ENCODE results near the gene PCARE.

The PCARE gene

DNA sequence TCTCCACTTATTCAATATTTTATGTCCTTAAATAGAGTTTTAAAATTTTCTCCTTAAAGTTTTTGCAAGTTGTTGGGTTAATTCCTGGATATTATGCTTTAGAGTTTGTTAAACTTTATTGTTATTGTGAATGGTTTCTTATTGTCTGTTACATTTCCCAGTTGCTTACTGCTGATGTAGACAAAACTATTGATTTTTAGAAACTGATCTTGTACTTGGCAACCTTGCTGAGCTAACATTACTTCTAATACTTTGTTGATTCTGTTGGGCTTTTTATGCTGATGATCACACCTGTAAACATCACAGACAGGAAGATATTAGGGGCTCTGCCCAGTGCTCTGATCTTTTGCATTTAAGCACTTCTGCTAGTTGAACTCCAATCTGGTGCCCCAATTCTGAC is 38.1 kb upstream of the PCARE start:
- no peak overlapping the region for H3K4me3 ChIP-seq (ENCODE audit: low read depth, low read length)
- ChIA-PET POLR2A (no interaction called here), CTCF (interaction anchor here (0.6 kb wide), 1 partner anchor 153 kb away, joined by 3 read pairs; no protein-coding TSS in a partner anchor)
- H3K4me1 ChIP-seq (ENCODE audit: control insufficient read depth, insufficient read depth, low read length) = peaks cover 9% of the 10 kb centered on the region
- H3K9me3 ChIP-seq (ENCODE audit: control insufficient read depth, insufficient read depth, low read depth, low read length) = no peaks in the 10 kb centered on the region
- H3K27ac ChIP-seq (ENCODE audit: extremely low read depth, low read depth, low read length) = no peak overlapping the region
- H3K36me3 ChIP-seq (ENCODE audit: control insufficient read depth in 2 of 2, insufficient read depth in 1 of 2, low read length in 2 of 2) = no peaks in the 10 kb centered on the region
- TF ChIP-seq, protein P1, sequence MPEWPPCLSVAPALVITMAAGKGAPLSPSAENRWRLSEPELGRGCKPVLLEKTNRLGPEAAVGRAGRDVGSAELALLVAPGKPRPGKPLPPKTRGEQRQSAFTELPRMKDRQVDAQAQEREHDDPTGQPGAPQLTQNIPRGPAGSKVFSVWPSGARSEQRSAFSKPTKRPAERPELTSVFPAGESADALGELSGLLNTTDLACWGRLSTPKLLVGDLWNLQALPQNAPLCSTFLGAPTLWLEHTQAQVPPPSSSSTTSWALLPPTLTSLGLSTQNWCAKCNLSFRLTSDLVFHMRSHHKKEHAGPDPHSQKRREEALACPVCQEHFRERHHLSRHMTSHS (tag by site-specific recombination; IDR thresholded peaks at IDR 0.05) = no peak
- no peak for TF ChIP-seq TRIM28 (IDR thresholded peaks at IDR 0.05; ENCODE audit: borderline replicate concordance, low read length)
- no peak for TF ChIP-seq ZNF354C (tag by site-specific recombination; IDR thresholded peaks at IDR 0.05; ENCODE audit: borderline replicate concordance, low read depth)
- no peak for TF ChIP-seq PRDM1 (tag by site-specific recombination; IDR thresholded peaks at IDR 0.05)
- no peak for TF ChIP-seq ZNF140 (tag by site-specific recombination; IDR thresholded peaks at IDR 0.05)
- no peak for TF ChIP-seq ZBTB7A (tag by site-specific recombination; IDR thresholded peaks at IDR 0.05; ENCODE audit: low read depth)
- no peak for TF ChIP-seq ZNF404 (tag by site-specific recombination; IDR thresholded peaks at IDR 0.05)
- TF ChIP-seq ZNF600 (tag by site-specific recombination; IDR thresholded peaks at IDR 0.05) = no peak
- TF ChIP-seq SALL2 (tag by site-specific recombination; IDR thresholded peaks at IDR 0.05; ENCODE audit: borderline replicate concordance) = no peak
- no peak for TF ChIP-seq ZNF19 (tag by site-specific recombination; IDR thresholded peaks at IDR 0.05; ENCODE audit: low read depth)
- no peak for TF ChIP-seq ZNF558 (tag by site-specific recombination; IDR thresholded peaks at IDR 0.05)
- no peak for TF ChIP-seq EGR2 (tag by site-specific recombination; IDR thresholded peaks at IDR 0.05; ENCODE audit: low read depth)
- no peak for TF ChIP-seq ZNF624 (tag by site-specific recombination; IDR thresholded peaks at IDR 0.05)
- TF ChIP-seq ZNF133 (tag by site-specific recombination; IDR thresholded peaks at IDR 0.05) = no peak
- TF ChIP-seq ZFP41 (tag by site-specific recombination; IDR thresholded peaks at IDR 0.05; ENCODE audit: borderline replicate concordance) = no peak
- no peak for TF ChIP-seq ZNF274 (IDR thresholded peaks at IDR 0.05; ENCODE audit: low read length)
- no peak for TF ChIP-seq ZNF274 (tag by site-specific recombination; IDR thresholded peaks at IDR 0.05; ENCODE audit: borderline replicate concordance)

DNA sequence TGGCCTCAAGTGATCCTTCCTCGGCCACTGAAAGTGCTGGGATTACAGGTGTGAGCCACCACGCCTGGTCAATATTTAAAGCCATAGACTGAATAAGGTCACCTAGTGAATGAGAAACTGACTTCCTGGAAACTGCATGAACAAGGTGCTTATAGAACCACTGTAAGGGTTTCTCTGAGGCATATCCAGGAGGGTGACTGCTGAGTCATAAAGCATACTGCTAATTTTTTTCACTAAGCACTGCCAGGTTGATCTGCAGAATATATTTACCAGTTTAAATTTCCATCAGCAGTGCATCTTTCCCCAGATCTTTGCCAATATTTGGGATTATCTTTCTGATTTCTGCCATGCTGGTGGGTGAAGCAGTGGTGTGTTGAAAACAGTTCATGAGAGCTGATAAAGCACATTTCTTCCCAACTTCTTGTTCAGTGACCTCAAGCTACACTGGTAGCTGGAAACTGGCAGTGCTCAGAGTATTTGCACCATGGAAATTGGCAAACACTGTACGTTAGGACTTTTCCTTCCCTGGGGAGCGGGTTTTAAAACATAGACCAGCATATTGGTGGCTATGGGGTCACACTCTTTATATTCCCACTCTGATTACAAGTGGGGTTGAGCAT is 36.7 kb upstream of the PCARE start:
- Histone ChIP-seq H3K36me3 (ENCODE audit: control insufficient read depth in 2 of 2, insufficient read depth in 1 of 2, low read length in 2 of 2) (no peaks in the 10 kb centered on the region), H3K27ac (ENCODE audit: extremely low read depth, low read depth, low read length) (no peak overlapping the region), H3K9me3 (ENCODE audit: control insufficient read depth, insufficient read depth, low read depth, low read length) (no peaks in the 10 kb centered on the region), H3K4me3 (ENCODE audit: low read depth, low read length) (no peak overlapping the region), H3K4me1 (ENCODE audit: control insufficient read depth, insufficient read depth, low read length) (peaks cover 7% of the 10 kb centered on the region)
- ChIA-PET CTCF (no interaction called here), POLR2A (no interaction called here)
- TF ChIP-seq, protein P2, sequence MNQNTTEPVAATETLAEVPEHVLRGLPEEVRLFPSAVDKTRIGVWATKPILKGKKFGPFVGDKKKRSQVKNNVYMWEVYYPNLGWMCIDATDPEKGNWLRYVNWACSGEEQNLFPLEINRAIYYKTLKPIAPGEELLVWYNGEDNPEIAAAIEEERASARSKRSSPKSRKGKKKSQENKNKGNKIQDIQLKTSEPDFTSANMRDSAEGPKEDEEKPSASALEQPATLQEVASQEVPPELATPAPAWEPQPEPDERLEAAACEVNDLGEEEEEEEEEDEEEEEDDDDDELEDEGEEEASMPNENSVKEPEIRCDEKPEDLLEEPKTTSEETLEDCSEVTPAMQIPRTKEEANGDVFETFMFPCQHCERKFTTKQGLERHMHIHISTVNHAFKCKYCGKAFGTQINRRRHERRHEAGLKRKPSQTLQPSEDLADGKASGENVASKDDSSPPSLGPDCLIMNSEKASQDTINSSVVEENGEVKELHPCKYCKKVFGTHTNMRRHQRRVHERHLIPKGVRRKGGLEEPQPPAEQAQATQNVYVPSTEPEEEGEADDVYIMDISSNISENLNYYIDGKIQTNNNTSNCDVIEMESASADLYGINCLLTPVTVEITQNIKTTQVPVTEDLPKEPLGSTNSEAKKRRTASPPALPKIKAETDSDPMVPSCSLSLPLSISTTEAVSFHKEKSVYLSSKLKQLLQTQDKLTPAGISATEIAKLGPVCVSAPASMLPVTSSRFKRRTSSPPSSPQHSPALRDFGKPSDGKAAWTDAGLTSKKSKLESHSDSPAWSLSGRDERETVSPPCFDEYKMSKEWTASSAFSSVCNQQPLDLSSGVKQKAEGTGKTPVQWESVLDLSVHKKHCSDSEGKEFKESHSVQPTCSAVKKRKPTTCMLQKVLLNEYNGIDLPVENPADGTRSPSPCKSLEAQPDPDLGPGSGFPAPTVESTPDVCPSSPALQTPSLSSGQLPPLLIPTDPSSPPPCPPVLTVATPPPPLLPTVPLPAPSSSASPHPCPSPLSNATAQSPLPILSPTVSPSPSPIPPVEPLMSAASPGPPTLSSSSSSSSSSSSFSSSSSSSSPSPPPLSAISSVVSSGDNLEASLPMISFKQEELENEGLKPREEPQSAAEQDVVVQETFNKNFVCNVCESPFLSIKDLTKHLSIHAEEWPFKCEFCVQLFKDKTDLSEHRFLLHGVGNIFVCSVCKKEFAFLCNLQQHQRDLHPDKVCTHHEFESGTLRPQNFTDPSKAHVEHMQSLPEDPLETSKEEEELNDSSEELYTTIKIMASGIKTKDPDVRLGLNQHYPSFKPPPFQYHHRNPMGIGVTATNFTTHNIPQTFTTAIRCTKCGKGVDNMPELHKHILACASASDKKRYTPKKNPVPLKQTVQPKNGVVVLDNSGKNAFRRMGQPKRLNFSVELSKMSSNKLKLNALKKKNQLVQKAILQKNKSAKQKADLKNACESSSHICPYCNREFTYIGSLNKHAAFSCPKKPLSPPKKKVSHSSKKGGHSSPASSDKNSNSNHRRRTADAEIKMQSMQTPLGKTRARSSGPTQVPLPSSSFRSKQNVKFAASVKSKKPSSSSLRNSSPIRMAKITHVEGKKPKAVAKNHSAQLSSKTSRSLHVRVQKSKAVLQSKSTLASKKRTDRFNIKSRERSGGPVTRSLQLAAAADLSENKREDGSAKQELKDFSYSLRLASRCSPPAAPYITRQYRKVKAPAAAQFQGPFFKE (tag by site-specific recombination; IDR thresholded peaks at IDR 0.05; ENCODE audit: borderline replicate concordance) = no peak
- no peak for TF ChIP-seq ZNF23 (tag by site-specific recombination; IDR thresholded peaks at IDR 0.05; ENCODE audit: borderline replicate concordance)
- no peak for TF ChIP-seq HOXA7 (CRISPR knock-in tag; IDR thresholded peaks at IDR 0.05; ENCODE audit: borderline replicate concordance)
- TF ChIP-seq SP3 (tag by site-specific recombination; IDR thresholded peaks at IDR 0.05) = no peak
- TF ChIP-seq ZFP3 (tag by site-specific recombination; IDR thresholded peaks at IDR 0.05; ENCODE audit: low read depth) = no peak
- TF ChIP-seq, protein P3, sequence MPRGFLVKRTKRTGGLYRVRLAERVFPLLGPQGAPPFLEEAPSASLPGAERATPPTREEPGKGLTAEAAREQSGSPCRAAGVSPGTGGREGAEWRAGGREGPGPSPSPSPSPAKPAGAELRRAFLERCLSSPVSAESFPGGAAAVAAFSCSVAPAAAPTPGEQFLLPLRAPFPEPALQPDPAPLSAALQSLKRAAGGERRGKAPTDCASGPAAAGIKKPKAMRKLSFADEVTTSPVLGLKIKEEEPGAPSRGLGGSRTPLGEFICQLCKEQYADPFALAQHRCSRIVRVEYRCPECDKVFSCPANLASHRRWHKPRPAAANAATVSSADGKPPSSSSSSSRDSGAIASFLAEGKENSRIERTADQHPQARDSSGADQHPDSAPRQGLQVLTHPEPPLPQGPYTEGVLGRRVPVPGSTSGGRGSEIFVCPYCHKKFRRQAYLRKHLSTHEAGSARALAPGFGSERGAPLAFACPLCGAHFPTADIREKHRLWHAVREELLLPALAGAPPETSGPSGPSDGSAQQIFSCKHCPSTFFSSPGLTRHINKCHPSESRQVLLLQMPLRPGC (tag by site-specific recombination; IDR thresholded peaks at IDR 0.05) = no peak
- TF ChIP-seq ZNF174 (tag by site-specific recombination; IDR thresholded peaks at IDR 0.05) = no peak
- TF ChIP-seq MEIS1 (CRISPR knock-in tag; IDR thresholded peaks at IDR 0.05; ENCODE audit: borderline replicate concordance) = no peak
- no peak for TF ChIP-seq ZNF776 (tag by site-specific recombination; IDR thresholded peaks at IDR 0.05; ENCODE audit: borderline replicate concordance)
- no peak for TF ChIP-seq ZNF202 (tag by site-specific recombination; IDR thresholded peaks at IDR 0.05; ENCODE audit: borderline replicate concordance)

All from HEK293 (cell line).